GM19193 (cell line): ENCODE results near the gene TSSC4.

Experiments
- POLR2A ChIP-seq: IDR thresholded peaks from 4 replicates; pipeline ENCODE4 v1.6.1; 2011; ENCODE audit not compliant: insufficient read depth, insufficient read length; ENCODE audit errors: extremely low read depth

Gene TSSC4

GRCh38 chr11:2379466-2380174, 20.9 kb upstream of the TSSC4 start:
- TF ChIP-seq POLR2A: no peak

GRCh38 chr11:2380396-2380795, 20.2 kb upstream of the TSSC4 start:
- TF ChIP-seq POLR2A: no peak

GRCh38 chr11:2380807-2381350, 19.7 kb upstream of the TSSC4 start:
- TF ChIP-seq POLR2A: no peak

- no peak for TF ChIP-seq POLR2A
These were observed 18.9 kb upstream of the TSSC4 start for GRCh38 chr11:2381494-2382128.

GRCh38 chr11:2382129-2382517, 18.4 kb upstream of the TSSC4 start:
- no peak for TF ChIP-seq POLR2A

- no peak for TF ChIP-seq POLR2A
These were observed 17.4 kb upstream of the TSSC4 start for GRCh38 chr11:2382936-2383851.

GRCh38 chr11:2383852-2384804, 16.4 kb upstream of the TSSC4 start:
- TF ChIP-seq POLR2A: no peak

GRCh38 chr11:2385156-2386151, 15.1 kb upstream of the TSSC4 start:
- TF ChIP-seq POLR2A: no peak

- no peak for TF ChIP-seq POLR2A
These were observed 14.0 kb upstream of the TSSC4 start for GRCh38 chr11:2386591-2386990.

GRCh38 chr11:2387266-2387987, 13.1 kb upstream of the TSSC4 start:
- no peak for TF ChIP-seq POLR2A

- TF ChIP-seq POLR2A: no peak
These were observed 11.8 kb upstream of the TSSC4 start for GRCh38 chr11:2388431-2389376.
